NCI-H2107 (cell line): ENCODE results near the gene PERP.
"Not testable (repeated sequence)": the region's sequence is repeated elsewhere in the genome, so short reads cannot be mapped to it uniquely, and the experiment has no call there.

Source experiments
- DNase-seq: peaks from one replicate; lab custom pipeline; 2025; lab: John Stamatoyannopoulos, UW

The PERP gene

GRCh38 chr6:138107078-138107751, at the start of gene PERP:
Gene PERP (minus strand): TSS chr6:138107419. CDS start chr6:138107340, 79 bp downstream.
- DNase-seq, result peak; percentile 35

GRCh38 chr6:138155443-138155842, 48.2 kb upstream of the PERP start:
- no peak for DNase-seq

GRCh38 chr6:138146544-138146943, 39.3 kb upstream of the PERP start:
- no peak for DNase-seq

GRCh38 chr6:138145402-138145801, 38.2 kb upstream of the PERP start:
- DNase-seq, result no peak

GRCh38 chr6:138142806-138143205, 35.6 kb upstream of the PERP start:
- DNase-seq, result no peak

- DNase-seq, result no peak
Measured at GRCh38 chr6:138129190-138129589, 22.0 kb upstream of the PERP start.

GRCh38 chr6:138128096-138128495, 20.9 kb upstream of the PERP start:
- DNase-seq, result no peak

- DNase-seq, result no peak
Measured at GRCh38 chr6:138124096-138124495, 16.9 kb upstream of the PERP start.

GRCh38 chr6:138119976-138120375, 12.8 kb upstream of the PERP start:
- DNase-seq, result no peak

GRCh38 chr6:138119229-138119628, 12.0 kb upstream of the PERP start:
- DNase-seq, result not testable (repeated sequence)

GRCh38 chr6:138117376-138117914, 10.2 kb upstream of the PERP start:
- no peak for DNase-seq

- DNase-seq, result no peak
Measured at GRCh38 chr6:138116661-138116999, 9.4 kb upstream of the PERP start.

- DNase-seq, result peak; percentile 44
Measured at GRCh38 chr6:138115877-138116660, 8.8 kb upstream of the PERP start.

GRCh38 chr6:138115201-138115600, 8.0 kb upstream of the PERP start:
- no peak for DNase-seq

GRCh38 chr6:138113588-138114210, 6.5 kb upstream of the PERP start:
- DNase-seq, result no peak

GRCh38 chr6:138110229-138110628, 3.0 kb upstream of the PERP start:
- DNase-seq, result no peak

GRCh38 chr6:138109042-138109997, 2.1 kb upstream of the PERP start:
- DNase-seq, result no peak

GRCh38 chr6:138107752-138108592, 753 bp upstream of the PERP start:
- no peak for DNase-seq

- DNase-seq, result no peak
Measured at GRCh38 chr6:138106665-138107077, 548 bp downstream of the PERP start.

GRCh38 chr6:138105880-138106664, 1.1 kb downstream of the PERP start:
- DNase-seq, result no peak
